Skeletal muscle cell (primary cell): ENCODE results near the gene PTGER1.
A peak's percentile ranks its signal among the peaks of the same experiment; 100 is the strongest.
"Not testable (repeated sequence)": the region's sequence is repeated elsewhere in the genome, so short reads cannot be mapped to it uniquely, and the experiment has no call there.

Experiments
- DNase-seq: peaks from one replicate; pipeline ENCODE4 v3.0.0-alpha.2; 2010; ENCODE audit warnings: low read depth
- H3K4me3 ChIP-seq: 2 replicates; pipeline ENCODE4 v1.5.1; 2011; ENCODE audit warnings: low read depth, mild to moderate bottlenecking, control low read depth, low read length, moderate library complexity

The PTGER1 gene

GRCh38 chr19:14476673-14477401 is 1.7 kb upstream of the PTGER1 start:
- no peak overlapping the region for H3K4me3 ChIP-seq
- DNase-seq, result peak; percentile 54

DNA sequence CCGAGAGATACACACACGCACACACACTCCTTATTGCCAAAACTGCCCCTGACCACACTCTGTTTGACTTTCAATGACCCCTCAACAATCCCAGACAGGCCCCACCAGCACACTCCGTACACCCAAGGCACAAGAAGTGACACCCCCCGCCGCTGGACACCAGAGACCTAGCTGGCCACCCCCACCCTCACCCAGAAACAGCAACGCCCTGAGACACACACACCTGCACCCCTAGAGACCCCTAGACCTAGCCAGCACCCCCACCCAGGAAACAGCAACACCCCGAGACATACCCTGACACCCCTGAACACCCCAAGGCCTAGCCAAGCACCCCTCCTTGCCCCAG is 1.1 kb upstream of the PTGER1 start:
- H3K4me3 ChIP-seq, result no peak overlapping the region
- DNase-seq, result no peak

DNA sequence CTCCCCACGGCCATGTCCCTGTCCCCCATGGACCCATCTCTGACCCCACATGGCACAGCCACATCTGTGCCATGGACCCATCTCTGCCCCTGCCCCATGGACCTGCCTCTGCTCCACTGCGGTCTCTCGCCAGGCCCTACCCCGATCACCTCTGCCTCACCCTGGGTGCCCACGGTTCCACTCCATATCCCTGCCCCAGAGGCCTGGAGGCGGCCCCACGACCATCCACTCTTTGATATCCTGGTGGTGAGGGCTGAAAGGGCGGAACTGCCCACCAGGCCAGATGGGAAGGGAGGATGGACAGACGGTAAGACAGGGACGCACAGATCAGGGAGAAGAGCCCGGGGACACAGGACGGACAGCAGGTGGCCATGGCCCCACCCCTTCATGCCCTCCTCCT is 327 bp downstream of the PTGER1 start:
- no peak overlapping the region for H3K4me3 ChIP-seq
- no peak for DNase-seq

GRCh38 chr19:14473978-14474578 is 1.1 kb downstream of the PTGER1 start:
- DNase-seq, result no peak
- no peak overlapping the region for H3K4me3 ChIP-seq

DNA sequence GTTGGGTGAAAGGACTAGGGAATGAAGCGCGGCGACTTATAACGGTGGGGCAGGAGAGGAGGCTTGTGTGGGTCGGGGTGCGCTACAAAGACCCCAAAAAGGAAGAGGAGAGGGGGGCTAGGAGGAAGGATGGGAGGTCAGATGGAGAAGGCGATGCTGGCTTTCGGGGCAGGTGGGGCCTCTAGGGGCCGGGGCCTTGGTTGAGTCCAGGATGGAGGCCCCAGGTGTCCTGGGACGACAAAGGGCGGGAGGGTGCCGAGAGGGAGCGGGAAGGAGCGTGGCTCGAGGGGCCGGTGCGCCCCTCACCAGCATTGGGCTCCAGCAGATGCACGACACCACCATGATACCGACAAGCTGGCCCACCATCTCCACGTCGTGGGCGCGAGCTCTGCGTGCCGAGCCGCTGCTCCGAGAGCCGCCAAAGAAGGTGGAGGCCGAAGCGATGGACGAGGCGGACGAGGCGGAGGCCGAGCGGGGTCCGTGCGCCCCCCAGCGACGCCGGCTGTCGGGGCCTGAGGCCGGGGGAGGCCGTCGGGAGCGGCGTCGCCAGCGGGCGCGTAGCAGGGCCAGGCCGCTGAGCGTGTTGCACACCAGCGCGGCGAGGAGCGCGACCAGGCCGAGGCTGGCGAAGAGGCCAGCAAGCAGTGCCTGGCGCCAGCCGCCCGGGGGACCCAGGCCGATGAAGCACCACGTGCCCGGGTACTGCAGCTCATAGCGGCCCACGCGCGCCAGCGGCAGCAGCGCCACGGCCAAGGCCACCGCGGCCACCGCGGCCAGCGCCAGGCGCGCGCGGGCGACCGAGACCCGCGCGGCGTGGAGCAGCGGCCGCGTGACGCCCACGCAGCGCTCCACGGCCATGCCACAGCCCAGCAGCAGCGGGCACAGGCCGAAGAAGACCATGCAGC is 1.8 kb downstream of the PTGER1 start:
- no peak for DNase-seq

DNA sequence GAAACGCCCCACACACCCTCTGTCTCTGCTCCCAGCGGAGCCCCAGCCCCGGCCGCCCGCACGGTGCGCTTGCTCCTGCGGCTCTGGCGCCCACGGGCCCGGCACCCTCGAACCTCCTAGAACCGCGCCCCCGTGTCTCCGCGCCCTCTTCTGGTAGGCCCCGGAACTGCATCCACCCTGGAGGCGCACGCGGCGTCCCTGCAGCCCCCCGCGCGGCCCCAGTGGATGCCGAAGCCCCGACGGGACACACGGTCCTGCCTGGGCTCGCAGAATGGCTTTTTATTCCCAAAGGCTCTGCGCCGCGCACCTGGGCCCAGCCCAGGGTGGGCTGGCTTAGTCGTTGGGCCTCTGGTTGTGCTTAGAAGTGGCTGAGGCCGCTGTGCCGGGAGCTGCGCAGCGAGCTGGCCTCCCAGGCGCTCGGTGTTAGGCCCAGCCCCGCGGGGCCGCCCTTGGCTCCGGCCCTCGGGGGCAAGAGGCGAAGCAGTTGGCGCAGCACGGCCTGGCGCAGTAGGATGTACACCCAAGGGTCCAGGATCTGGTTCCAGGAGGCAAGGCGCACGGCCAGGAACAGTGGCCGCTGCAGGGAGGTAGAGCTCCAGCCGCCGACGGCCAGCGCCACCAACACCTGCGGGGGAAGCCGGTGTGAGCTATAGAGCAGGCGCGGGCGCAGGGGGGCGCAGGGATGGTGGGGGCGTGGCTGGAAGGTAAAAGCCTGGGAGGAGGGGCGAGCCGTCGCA is 2.8 kb downstream of the PTGER1 start:
- no peak overlapping the region for H3K4me3 ChIP-seq
- DNase-seq, result no peak

More for the DNA sequence above, 1.8 kb downstream of the PTGER1 start:
- no peak overlapping the region for H3K4me3 ChIP-seq

- no peak overlapping the region for H3K4me3 ChIP-seq
- no peak for DNase-seq
These were observed 3.5 kb downstream of the PTGER1 start for GRCh38 chr19:14471436-14472187.

DNA sequence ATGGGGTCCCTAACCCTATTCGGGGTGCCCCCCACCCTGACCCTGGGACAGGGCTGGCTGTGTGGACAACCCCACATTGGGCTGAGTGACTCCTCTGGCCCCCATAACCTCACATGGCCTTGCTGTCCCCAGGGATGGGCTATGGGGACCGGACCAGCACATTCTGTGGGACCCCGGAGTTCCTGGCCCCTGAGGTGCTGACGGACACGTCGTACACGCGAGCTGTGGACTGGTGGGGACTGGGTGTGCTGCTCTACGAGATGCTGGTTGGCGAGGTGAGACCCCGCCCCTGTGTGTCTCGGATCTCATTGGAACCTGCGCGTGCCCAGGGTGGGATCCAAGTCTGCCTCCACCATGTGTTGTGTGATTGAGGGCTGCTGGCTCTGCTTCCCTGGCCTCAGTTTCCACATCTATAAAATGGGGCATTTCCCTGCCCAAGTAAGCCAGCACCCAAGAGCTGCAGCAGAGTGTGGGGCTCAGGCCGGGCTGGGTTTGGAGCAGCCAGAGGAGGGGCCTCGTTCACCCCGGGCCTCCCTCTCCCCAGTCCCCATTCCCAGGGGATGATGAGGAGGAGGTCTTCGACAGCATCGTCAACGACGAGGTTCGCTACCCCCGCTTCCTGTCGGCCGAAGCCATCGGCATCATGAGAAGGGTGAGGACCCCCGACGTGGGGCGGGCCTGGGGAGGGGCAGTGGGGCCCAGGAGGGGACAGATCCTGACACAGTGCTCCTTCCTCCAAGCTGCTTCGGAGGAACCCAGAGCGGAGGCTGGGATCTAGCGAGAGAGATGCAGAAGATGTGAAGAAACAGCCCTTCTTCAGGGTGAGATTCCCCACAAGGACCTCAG is 4.9 kb downstream of the PTGER1 start:
- no peak overlapping the region for H3K4me3 ChIP-seq
- no peak for DNase-seq

DNA sequence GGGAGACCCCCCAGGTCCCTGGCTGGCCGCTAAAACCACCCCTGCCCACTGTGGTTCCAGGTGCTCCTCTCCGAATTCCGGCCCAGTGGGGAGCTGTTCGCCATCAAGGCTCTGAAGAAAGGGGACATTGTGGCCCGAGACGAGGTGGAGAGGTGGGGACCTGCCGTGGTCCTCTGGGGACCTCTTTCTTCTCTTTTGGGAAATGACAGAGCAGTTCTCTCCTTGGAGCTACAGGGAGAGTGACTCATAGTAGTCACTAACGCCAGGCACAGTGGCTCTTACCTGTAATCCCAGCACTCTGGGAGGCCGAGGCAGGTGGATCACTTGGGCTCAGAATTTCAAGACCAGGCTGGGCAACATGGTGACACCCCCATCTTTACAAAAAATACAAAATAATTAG is 7.3 kb downstream of the PTGER1 start:
- H3K4me3 ChIP-seq, result no peak overlapping the region

GRCh38 chr19:14467391-14467790 is 7.8 kb downstream of the PTGER1 start:
- no peak overlapping the region for H3K4me3 ChIP-seq
- DNase-seq, result no peak

More for the DNA sequence above, 7.3 kb downstream of the PTGER1 start:
- no peak for DNase-seq

GRCh38 chr19:14463747-14464146 is 11.4 kb downstream of the PTGER1 start:
- DNase-seq, result no peak

DNA sequence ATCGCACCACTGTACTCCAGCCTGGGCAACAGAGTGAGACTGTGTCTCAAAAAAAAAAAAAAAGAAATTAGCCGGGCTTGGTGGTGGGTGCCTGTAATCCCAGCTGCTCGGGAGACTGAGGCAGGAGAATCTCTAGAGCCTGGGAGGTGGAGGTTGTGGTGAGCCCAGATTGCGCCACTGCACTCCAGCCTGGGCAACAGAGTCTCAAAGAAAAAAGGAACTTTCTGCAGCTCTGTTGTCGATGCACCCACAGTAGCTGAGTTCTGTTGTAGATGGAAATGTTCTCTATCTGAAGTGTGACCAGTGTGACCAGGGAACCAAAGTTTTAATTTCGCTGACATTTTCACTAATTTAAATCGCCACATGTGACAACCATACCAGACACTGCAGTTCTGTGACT is 12.8 kb downstream of the PTGER1 start:
- not testable (repeated sequence) for DNase-seq, H3K4me3 ChIP-seq

More at GRCh38 chr19:14463747-14464146, 11.4 kb downstream of the PTGER1 start:
- H3K4me3 ChIP-seq, result no peak overlapping the region

- H3K4me3 ChIP-seq, result no peak overlapping the region
- DNase-seq, result no peak
These were observed 14.2 kb downstream of the PTGER1 start for GRCh38 chr19:14460935-14461334.

GRCh38 chr19:14459703-14460102 is 15.5 kb downstream of the PTGER1 start:
- DNase-seq, result no peak

DNA sequence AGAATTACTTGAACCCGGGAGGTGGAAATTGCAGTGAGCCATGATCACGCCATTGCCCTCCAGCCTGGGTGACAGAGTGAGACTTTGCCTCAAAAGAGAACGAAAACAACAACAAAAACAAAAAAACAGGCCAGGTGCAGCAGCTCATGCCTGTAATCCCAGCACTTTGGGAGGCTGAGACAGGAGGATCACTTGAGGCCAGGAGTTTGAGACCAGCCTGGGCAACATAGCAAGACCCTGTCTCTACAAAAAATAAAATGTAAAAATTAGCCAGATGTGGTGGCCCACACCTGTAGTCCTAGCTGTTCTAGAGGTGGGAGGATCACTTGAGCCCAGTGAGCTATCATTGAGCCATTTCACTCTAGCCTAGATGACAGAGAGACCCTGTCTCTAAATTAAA is 22.9 kb downstream of the PTGER1 start:
- not testable (repeated sequence) for H3K4me3 ChIP-seq, DNase-seq

More at GRCh38 chr19:14459703-14460102, 15.5 kb downstream of the PTGER1 start:
- H3K4me3 ChIP-seq, result no peak overlapping the region

GRCh38 chr19:14450876-14451275 is 24.3 kb downstream of the PTGER1 start:
- H3K4me3 ChIP-seq, result no peak overlapping the region
- no peak for DNase-seq

GRCh38 chr19:14450168-14450874 is 24.8 kb downstream of the PTGER1 start:
- H3K4me3 ChIP-seq, result no peak overlapping the region
- no peak for DNase-seq
